Fibroblast of villous mesenchyme (primary cell): ENCODE data around the gene NEK10. TPM values are rescaled to one million over a fixed set of nuclear protein-coding genes. Genes with fewer than 3 reads are reported as not detected.

Experiments
- DNase-seq: peaks from one replicate; pipeline ENCODE4 v3.0.0-alpha.2; 2010; ENCODE audit warnings: low read depth
- H3K4me3 ChIP-seq: 2 replicates; pipeline ENCODE4 v1.5.1; 2011; ENCODE audit warnings: low read depth, mild to moderate bottlenecking, low read length
- total RNA-seq: library from RNA; depleted of rRNA; stranded (reverse); fragments of >200 nt; gene quantifications from 2 replicates; pipeline ENCODE4 v1.2.3, GENCODE V29; 2012
- TF ChIP-seq, protein P1 (sequence below): IDR thresholded peaks from 2 replicates; pipeline ENCODE4 v1.5.1; 2012; ENCODE audit warnings: low read depth, mild to moderate bottlenecking, low read length; ENCODE audit not compliant: insufficient read depth

The NEK10 gene
- total RNA-seq, 1 donor: 6.9 TPM

DNA sequence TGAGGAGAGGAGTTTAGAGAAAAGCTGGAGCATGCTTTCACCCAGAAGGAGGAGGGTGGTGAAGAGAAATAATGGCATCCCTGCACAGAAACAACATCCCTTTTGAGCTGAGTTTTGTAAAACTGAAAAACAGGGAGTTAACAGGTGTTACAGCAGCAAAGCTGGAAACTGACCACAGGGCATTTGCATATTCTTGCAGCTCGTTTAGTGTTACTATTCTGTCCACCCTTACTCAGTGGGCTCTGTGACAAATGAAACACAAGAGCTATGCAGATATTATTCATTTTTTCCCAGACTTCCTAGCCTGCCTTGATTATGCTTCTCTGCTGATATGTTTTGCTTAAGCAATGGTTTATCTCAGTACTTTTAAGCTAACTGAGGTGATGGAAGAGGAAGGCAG is 272.0 kb downstream of the NEK10 start:
- TF ChIP-seq, protein P1, sequence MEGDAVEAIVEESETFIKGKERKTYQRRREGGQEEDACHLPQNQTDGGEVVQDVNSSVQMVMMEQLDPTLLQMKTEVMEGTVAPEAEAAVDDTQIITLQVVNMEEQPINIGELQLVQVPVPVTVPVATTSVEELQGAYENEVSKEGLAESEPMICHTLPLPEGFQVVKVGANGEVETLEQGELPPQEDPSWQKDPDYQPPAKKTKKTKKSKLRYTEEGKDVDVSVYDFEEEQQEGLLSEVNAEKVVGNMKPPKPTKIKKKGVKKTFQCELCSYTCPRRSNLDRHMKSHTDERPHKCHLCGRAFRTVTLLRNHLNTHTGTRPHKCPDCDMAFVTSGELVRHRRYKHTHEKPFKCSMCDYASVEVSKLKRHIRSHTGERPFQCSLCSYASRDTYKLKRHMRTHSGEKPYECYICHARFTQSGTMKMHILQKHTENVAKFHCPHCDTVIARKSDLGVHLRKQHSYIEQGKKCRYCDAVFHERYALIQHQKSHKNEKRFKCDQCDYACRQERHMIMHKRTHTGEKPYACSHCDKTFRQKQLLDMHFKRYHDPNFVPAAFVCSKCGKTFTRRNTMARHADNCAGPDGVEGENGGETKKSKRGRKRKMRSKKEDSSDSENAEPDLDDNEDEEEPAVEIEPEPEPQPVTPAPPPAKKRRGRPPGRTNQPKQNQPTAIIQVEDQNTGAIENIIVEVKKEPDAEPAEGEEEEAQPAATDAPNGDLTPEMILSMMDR: no peak
- H3K4me3 ChIP-seq: no peak overlapping the region
- no peak for DNase-seq

GRCh38 chr3:27095553-27096222 is 273.5 kb downstream of the NEK10 start:
- no peak overlapping the region for H3K4me3 ChIP-seq
- TF ChIP-seq, protein P1: no peak
- DNase-seq: no peak

- DNase-seq: no peak
- TF ChIP-seq, protein P1: no peak
- H3K4me3 ChIP-seq: no peak overlapping the region
These were observed 274.5 kb downstream of the NEK10 start for GRCh38 chr3:27094721-27095120.

DNA sequence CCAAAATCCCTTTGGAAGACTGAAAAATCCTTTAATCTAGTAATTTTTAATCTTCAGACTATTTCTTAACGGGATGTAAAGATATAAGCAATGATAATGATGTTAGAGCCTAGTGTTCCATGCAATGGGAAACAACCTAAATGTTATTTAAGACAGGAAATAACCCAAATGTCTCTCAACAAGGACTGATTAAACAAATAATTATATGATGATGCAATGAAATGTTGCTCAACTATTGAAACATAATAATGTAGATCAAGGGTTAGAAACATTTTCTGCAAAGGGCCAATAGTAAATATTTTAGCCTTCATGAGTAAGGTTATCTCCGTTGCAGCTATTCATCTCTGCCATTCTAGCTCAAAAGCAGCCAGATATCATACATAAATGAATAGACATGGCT is 275.4 kb downstream of the NEK10 start:
- DNase-seq: peak; percentile 19
- H3K4me3 ChIP-seq: no peak overlapping the region
- TF ChIP-seq, protein P1: no peak

GRCh38 chr3:27090275-27091041 is 278.7 kb downstream of the NEK10 start:
- peak; percentile 3 for DNase-seq
- TF ChIP-seq, protein P1: no peak
- no peak overlapping the region for H3K4me3 ChIP-seq

GRCh38 chr3:27089645-27090044 is 279.5 kb downstream of the NEK10 start:
- no peak for DNase-seq
- TF ChIP-seq, protein P1: no peak
- no peak overlapping the region for H3K4me3 ChIP-seq
